ENCODE results near the gene RABGAP1L. TPM values are rescaled to one million over a fixed set of nuclear protein-coding genes. Genes with fewer than 3 reads are reported as not detected.

The RABGAP1L gene
- total and polyA plus RNA-seq, 2 of the 8 experiments (the other 6 are each of a cell fraction or from before 2014, with no cell fraction given): 33.3 to 156 TPM

DNA sequence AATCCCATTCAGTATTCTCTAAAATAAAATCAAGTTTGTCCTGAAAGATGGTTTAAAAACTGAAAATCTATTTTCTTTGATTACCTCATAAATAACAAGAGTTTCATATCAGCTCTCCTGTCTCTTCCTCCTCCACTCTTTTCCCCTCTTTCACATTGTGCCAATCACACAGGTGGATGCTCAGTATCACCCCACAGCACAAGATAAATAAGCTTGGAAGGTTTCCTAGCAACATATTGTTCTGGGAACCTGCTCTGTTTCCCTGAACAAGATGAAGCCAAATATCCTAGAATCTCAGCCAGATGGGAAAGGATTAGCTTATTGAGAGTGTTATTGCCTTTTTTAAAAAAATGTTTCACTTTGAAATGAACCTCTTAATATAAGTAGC lies 794.7 kb downstream of the RABGAP1L start:
- Histone ChIP-seq H3K56ac (replicated peaks; ENCODE audit: insufficient read length, low read depth, low read length) (no peak overlapping the region), H3K27ac (ENCODE audit: low read depth, low read length) (no peak overlapping the region), H2BK15ac (ENCODE audit: low read length) (no peak overlapping the region), H3K4me2 (ENCODE audit: insufficient read depth in 1 of 2, low read depth in 2 of 2, low read length in 2 of 2) (no peak overlapping the region), H4K8ac (ENCODE audit: extremely low read depth, insufficient read depth, low read length) (no peak overlapping the region), H2AK5ac (ENCODE audit: low read depth, low read length) (no peak overlapping the region), H4K91ac (replicated peaks; ENCODE audit: insufficient read length, low read length) (no peak overlapping the region), H3K79me2 (ENCODE audit: control insufficient read depth in 1 of 2, insufficient read depth in 2 of 2, low read length in 2 of 2) (peaks cover 0 to 80% of the 10 kb centered on the region in 2 experiments; a peak in 3 of 4 replicates), H3K4ac (replicated peaks; ENCODE audit: insufficient read length, low read depth, low read length) (no peak overlapping the region), H3K9ac (replicated peaks in 1 of 4; ENCODE audit: extremely low read depth in 1 of 4, low read depth in 3 of 4, low read length in 3 of 4) (no peak overlapping the region), H4K5ac (ENCODE audit: insufficient read length, low read depth, low read length) (no peak overlapping the region), H3K27me3 (replicated peaks in 1 of 4; ENCODE audit: control insufficient read depth in 3 of 4, extremely low read depth in 1 of 4, insufficient read depth in 3 of 4, low read length in 3 of 4) (no peaks in the 10 kb centered on the region), H3K79me1 (ENCODE audit: low read depth, low read length) (peaks cover 4% of the 10 kb centered on the region; the same call in 1 of the 2 replicates), H3K23me2 (ENCODE audit: low read depth, low read length) (no peaks in the 10 kb centered on the region), H2AFZ (ENCODE audit: low read length) (no peak overlapping the region), H3K18ac (ENCODE audit: extremely low read depth, low read length) (no peak overlapping the region), H2BK12ac (ENCODE audit: low read depth, low read length) (no peak overlapping the region), H3K4me1 (replicated peaks in 1 of 4; ENCODE audit: control insufficient read depth in 3 of 4, insufficient read depth in 4 of 4, low read length in 3 of 4) (peaks cover 0 to 4% (median 1%) of the 10 kb centered on the region in 4 experiments; a peak in 3 of 7 replicates), H3K14ac (ENCODE audit: insufficient read length) (no peak overlapping the region), H3K9me3 (ENCODE audit: insufficient read depth in 2 of 2, low read depth in 1 of 2, low read length in 1 of 2) (no peaks in the 10 kb centered on the region), H4K20me1 (replicated peaks in 1 of 2; ENCODE audit: control insufficient read depth in 1 of 2, insufficient read depth in 2 of 2, low read length in 2 of 2) (peaks cover 5 to 9% of the 10 kb centered on the region in 2 experiments), H2BK20ac (ENCODE audit: low read length) (no peak overlapping the region), H3K36me3 (ENCODE audit: control insufficient read depth in 2 of 4, insufficient read depth in 4 of 4, low read length in 3 of 4) (peaks cover 0 to 49% (median 27%) of the 10 kb centered on the region in 4 experiments; a peak in 6 of 8 replicates), H2BK5ac (ENCODE audit: low read depth, low read length) (no peak overlapping the region), H3K23ac (ENCODE audit: insufficient read length) (no peak overlapping the region), H3K4me3 (ENCODE audit: extremely low read depth in 1 of 4, insufficient read depth in 2 of 4, low read depth in 3 of 4, low read length in 4 of 4) (no peak overlapping the region), H2BK120ac (replicated peaks; ENCODE audit: low read depth, low read length) (no peak overlapping the region)
- FAIRE-seq (no peak), DNase-seq (ENCODE audit: low read depth in 1 of 2, low spot score in 2 of 2) (no peak)
- POLR2A ChIA-PET (ENCODE audit: partially characterized antibody): interaction anchor here (0.6 to 2.3 kb wide), 7 partner anchors 8 to 69 kb away, joined by 3 to 11 read pairs (median 5); no protein-coding TSS in a partner anchor
- CTCF ChIA-PET (ENCODE audit: partially characterized antibody): interaction anchor here (0.9 to 1.6 kb wide), 2 partner anchors 18 to 22 kb away, joined by 3 to 6 read pairs; no protein-coding TSS in a partner anchor
- TF ChIP-seq CHD2 (IDR thresholded peaks at IDR 0.05; ENCODE audit: low read length): no peak
- no peak for TF ChIP-seq SAP30 (IDR thresholded peaks at IDR 0.05; ENCODE audit: insufficient read depth, insufficient replicate concordance, low read length)
- TF ChIP-seq KDM5A (IDR thresholded peaks at IDR 0.05; ENCODE audit: low read length): no peak
- no peak for TF ChIP-seq SP4 (IDR thresholded peaks at IDR 0.05; ENCODE audit: low read length)

All from H1 (cell line).